Fibroblast of the conjunctiva (primary cell): ENCODE results near the gene MAPK11.

ENCODE experiments used
- DNase-seq: peaks from one replicate; pipeline ENCODE4 v3.0.0-alpha.2; 2010; ENCODE audit warnings: low read depth

Gene MAPK11

GRCh38 chr22:50224071-50224470, 46.1 kb downstream of the MAPK11 start:
- no peak for DNase-seq

- DNase-seq = no peak
Observed at GRCh38 chr22:50222508-50222907, 47.7 kb downstream of the MAPK11 start.

- no peak for DNase-seq
Observed at GRCh38 chr22:50221410-50222300, 48.5 kb downstream of the MAPK11 start.

GRCh38 chr22:50220603-50221409, 49.4 kb downstream of the MAPK11 start:
- DNase-seq = no peak

- no peak for DNase-seq
Observed at GRCh38 chr22:50219800-50220602, 50.2 kb downstream of the MAPK11 start.

DNA sequence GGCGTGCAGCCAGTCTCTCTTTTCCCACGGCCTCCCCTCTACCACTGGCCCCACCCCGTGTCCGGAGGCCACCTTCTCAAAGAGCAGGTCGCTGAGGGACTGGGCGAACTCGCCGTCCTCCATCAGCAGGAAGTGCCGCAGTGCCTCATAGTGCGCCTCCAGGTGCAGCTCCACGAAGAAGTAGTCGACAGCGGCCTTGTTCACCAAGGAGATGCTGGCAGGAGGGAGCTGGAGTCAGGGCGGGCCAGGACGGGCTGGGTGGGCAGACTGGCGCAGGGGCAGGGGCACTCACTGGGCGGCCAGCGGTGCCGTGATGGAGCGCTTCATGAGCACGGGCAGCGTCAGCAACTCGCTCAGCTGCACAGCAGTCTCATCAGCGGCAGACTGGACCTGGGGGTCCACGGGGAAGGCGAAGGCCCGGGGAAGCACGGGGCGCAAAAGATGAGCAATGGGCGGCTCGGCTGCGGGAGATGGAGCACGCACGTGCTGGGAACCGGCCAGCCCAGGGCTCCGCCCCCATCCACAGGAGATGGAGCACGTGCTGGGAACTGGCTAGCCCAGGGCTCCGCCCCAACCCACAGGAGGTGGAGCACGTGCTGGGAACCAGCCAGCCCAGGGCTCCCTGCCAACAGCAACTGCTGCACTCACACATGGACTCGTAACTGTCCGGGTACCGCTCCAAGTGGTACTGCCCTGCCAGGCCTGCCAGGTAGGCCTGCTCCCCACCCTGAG, 51.0 kb downstream of the MAPK11 start:
- peak; percentile 82 for DNase-seq

DNA sequence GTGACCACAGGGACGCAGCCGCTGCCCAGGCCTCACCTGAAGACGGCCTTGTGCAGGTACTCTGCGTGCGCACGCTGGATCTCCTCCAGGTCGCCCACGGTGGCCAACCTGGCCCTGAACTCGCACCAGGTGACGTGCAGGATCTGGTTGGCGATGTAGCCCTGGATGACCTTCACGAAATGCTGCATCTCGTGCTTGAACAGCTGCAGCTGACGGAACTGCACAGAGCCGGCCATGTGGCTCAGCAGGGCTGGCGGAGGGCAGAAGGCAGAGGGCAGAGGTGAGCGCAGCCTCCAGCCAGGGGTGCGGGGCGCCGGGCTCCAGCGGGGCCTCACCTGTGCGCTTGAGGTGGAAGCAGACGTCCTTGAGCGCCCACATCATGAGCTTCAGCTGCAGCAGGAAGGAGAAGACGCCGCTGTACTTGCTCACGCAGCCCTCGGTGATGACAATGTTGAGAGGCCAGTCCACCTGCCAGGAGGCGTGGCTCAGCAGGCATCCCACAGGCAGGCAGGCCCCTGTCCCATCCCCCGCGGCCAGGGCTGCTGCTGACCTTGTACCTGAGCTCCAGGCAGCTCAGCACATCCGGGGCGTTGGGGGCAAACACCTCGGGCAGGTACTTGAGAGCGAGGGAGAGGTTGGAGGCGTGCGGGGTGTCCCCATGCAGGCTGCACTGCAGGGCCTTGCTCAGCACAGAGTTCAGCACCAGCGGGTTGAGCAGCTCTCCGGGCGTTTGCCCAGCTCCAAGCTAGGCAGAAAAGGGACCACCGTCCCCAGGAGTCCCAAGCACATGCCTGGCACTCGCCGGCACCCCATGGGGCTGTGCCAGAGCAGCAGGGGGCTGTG, 51.8 kb downstream of the MAPK11 start:
- no peak for DNase-seq

- no peak for DNase-seq
Observed at GRCh38 chr22:50217543-50218152, 52.5 kb downstream of the MAPK11 start.

DNA sequence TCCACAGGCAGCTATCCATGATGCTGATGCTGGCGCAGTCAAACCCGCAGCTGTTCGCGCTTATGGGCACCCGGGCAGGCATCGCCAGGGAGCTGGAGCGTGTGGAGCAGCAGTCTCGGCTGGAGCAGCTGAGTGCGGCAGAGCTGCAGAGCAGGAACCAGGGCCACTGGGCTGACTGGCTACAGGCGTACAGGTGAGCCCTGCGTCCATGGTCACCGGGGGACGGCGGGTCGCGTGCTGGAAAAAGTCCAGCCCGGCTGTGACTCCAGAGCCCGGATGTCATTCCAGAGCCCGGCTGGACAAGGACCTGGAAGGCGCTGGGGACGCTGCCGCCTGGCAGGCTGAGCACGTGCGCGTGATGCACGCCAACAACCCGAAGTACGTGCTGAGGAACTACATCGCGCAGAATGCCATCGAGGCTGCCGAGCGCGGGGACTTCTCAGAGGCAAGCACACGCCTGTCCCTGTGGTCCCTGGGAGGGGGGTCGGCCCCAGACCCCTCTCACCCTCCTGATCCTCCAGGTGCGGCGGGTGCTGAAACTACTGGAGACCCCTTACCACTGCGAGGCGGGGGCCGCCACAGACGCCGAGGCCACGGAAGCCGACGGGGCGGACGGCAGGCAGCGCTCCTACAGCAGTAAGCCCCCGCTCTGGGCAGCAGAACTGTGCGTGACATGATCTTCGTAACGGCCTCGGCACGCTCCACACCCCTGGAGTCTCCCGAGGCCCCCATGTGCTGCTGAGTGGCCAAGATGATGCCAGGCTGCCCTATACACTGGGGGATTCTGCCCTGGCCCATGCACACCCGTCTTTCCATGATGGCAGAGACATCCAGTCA, 53.3 kb downstream of the MAPK11 start:
- no peak for DNase-seq

- no peak for DNase-seq
Observed at GRCh38 chr22:50216055-50216683, 54.0 kb downstream of the MAPK11 start.

GRCh38 chr22:50215297-50216054, 54.7 kb downstream of the MAPK11 start:
- no peak for DNase-seq
